DOHH2 (cell line): ENCODE data around the gene TMEM92.

Experiments used
- H3F3A ChIP-seq: fragments of 200-600 bp; sonication (generic), shearing (Covaris generic); 2 replicates; pipeline ENCODE4 v1.6.0; 2016; ENCODE audit warnings: antibody characterized with exemption, mild to moderate bottlenecking; ENCODE audit not compliant: control insufficient read depth, insufficient read depth
- H3K27ac ChIP-seq: fragments of 200-600 bp; sonication (generic); 2 replicates; pipeline ENCODE4 v1.5.1; 2014; ENCODE audit warnings: low read depth, mild to moderate bottlenecking, low read length, moderate library complexity
- H3K27me3 ChIP-seq: fragments of 200-600 bp; sonication (generic); 2 replicates; pipeline ENCODE4 v1.6.1; 2014; ENCODE audit warnings: mild to moderate bottlenecking, low read length, mixed read lengths; ENCODE audit not compliant: control insufficient read depth
- H3K36me3 ChIP-seq: fragments of 200-600 bp; sonication (generic); 2 replicates; pipeline ENCODE4 v1.6.1; 2014; ENCODE audit warnings: mild to moderate bottlenecking, low read length, moderate library complexity, mixed read lengths; ENCODE audit not compliant: control insufficient read depth
- H3K4me1 ChIP-seq: fragments of 200-600 bp; sonication (generic); 2 replicates; pipeline ENCODE4 v1.6.1; 2014; ENCODE audit warnings: mild to moderate bottlenecking, low read length, mixed read lengths; ENCODE audit not compliant: control insufficient read depth
- H3K4me2 ChIP-seq: fragments of 200-600 bp; sonication (generic); 2 replicates; pipeline ENCODE4 v1.6.0; 2014; ENCODE audit warnings: mild to moderate bottlenecking, low read length, moderate library complexity
- H3K4me3 ChIP-seq: fragments of 200-600 bp; sonication (generic); 2 replicates; pipeline ENCODE4 v1.5.1; 2014; ENCODE audit warnings: mild to moderate bottlenecking, low read length, mixed read lengths
- H3K79me2 ChIP-seq: fragments of 200-600 bp; sonication (generic); 2 replicates; pipeline ENCODE4 v1.6.1; 2014; ENCODE audit warnings: mild to moderate bottlenecking, low read length, mixed read lengths; ENCODE audit not compliant: control insufficient read depth
- H3K9me2 ChIP-seq: fragments of 200-600 bp; sonication (generic); replicated peaks from 2 replicates; pipeline ENCODE4 v1.6.1; 2014; ENCODE audit warnings: mild to moderate bottlenecking, low read length, mixed read lengths; ENCODE audit not compliant: control insufficient read depth
- H3K9me3 ChIP-seq: fragments of 200-600 bp; sonication (generic); 2 replicates; pipeline ENCODE4 v1.6.1; 2014; ENCODE audit warnings: antibody characterized with exemption, low read length, mixed read lengths; ENCODE audit not compliant: control insufficient read depth, insufficient read depth
- H4K20me1 ChIP-seq: fragments of 200-600 bp; sonication (generic); 2 replicates; pipeline ENCODE4 v1.6.0; 2014; ENCODE audit warnings: low read depth, mild to moderate bottlenecking, antibody characterized with exemption, low read length, moderate library complexity; ENCODE audit not compliant: control insufficient read depth, insufficient read depth
- CTCF ChIP-seq: fragments of 200-600 bp; sonication (generic); IDR thresholded peaks from one replicate; pipeline ENCODE4 v1.5.1; 2014; ENCODE audit warnings: antibody characterized with exemption, mild to moderate bottlenecking, low read depth, low read length; ENCODE audit not compliant: poor library complexity, severe bottlenecking
- EZH2phosphoT487 ChIP-seq: fragments of 200-600 bp; sonication (generic); IDR thresholded peaks from 2 replicates; pipeline ENCODE4 v1.6.1; 2017; ENCODE audit warnings: borderline replicate concordance, mild to moderate bottlenecking, antibody characterized with exemption, low read length, moderate library complexity, mixed read lengths

Gene TMEM92

DNA sequence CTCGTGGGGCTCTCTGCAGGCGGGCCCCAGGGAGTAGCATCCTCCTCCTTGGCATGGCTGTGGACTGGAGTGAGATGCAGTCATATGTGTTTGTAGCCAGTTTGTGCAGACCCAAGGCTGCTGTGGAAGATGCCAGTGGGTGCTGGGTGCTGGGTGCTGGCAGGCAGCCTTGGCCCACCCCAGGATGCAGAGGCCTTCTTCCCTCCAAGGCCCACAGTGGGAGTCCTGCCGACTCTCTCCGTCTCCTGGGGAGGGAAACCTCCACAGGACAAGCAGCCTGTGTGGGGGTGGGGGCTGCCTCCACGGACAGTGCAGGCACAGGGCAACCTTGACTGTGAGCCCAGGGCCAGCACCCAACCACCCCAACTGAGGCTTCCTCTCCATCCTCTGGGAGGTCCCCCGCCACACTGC is 13.8 kb upstream of the TMEM92 start:
- no peak overlapping the region for H3K4me3 ChIP-seq
- no peaks in the 10 kb centered on the region for H3F3A ChIP-seq
- H3K27ac ChIP-seq = no peak overlapping the region
- no peaks in the 10 kb centered on the region for H3K36me3 ChIP-seq
- no peak overlapping the region for H3K4me2 ChIP-seq
- no peaks in the 10 kb centered on the region for H3K9me3 ChIP-seq
- H3K27me3 ChIP-seq = peaks cover 23% of the 10 kb centered on the region
- TF ChIP-seq CTCF (no peak), EZH2phosphoT487 (no peak)
- no peaks in the 10 kb centered on the region for H3K9me2 ChIP-seq
- H3K4me1 ChIP-seq = no peaks in the 10 kb centered on the region
- no peaks in the 10 kb centered on the region; the same call in 1 of the 2 replicates for H4K20me1 ChIP-seq
- no peaks in the 10 kb centered on the region for H3K79me2 ChIP-seq

GRCh38 chr17:50261051-50261915 is 13.0 kb upstream of the TMEM92 start:
- H3K9me3 ChIP-seq = no peaks in the 10 kb centered on the region
- peaks cover 23% of the 10 kb centered on the region for H3K27me3 ChIP-seq
- H3K4me3 ChIP-seq = no peak overlapping the region
- no peak overlapping the region for H3K27ac ChIP-seq
- H3K79me2 ChIP-seq = no peaks in the 10 kb centered on the region
- no peaks in the 10 kb centered on the region for H3K36me3 ChIP-seq
- H3K9me2 ChIP-seq = no peaks in the 10 kb centered on the region
- no peaks in the 10 kb centered on the region; the same call in 1 of the 2 replicates for H4K20me1 ChIP-seq
- H3F3A ChIP-seq = no peaks in the 10 kb centered on the region
- no peaks in the 10 kb centered on the region for H3K4me1 ChIP-seq
- TF ChIP-seq EZH2phosphoT487 = no peak
- H3K4me2 ChIP-seq = no peak overlapping the region

GRCh38 chr17:50262001-50262794 is 12.1 kb upstream of the TMEM92 start:
- no peak overlapping the region for H3K4me2 ChIP-seq

More at GRCh38 chr17:50262001-50262794, 12.1 kb upstream of the TMEM92 start:
- H3F3A ChIP-seq = no peaks in the 10 kb centered on the region
- no peak overlapping the region for H3K4me3 ChIP-seq
- H3K9me2 ChIP-seq = no peaks in the 10 kb centered on the region
- no peaks in the 10 kb centered on the region for H3K4me1 ChIP-seq
- H4K20me1 ChIP-seq = no peaks in the 10 kb centered on the region; the same call in 1 of the 2 replicates
- TF ChIP-seq EZH2phosphoT487 = no peak
- no peak for TF ChIP-seq CTCF
- no peaks in the 10 kb centered on the region for H3K9me3 ChIP-seq
- no peaks in the 10 kb centered on the region for H3K36me3 ChIP-seq
- H3K79me2 ChIP-seq = no peaks in the 10 kb centered on the region
- peaks cover 23% of the 10 kb centered on the region for H3K27me3 ChIP-seq
- H3K27ac ChIP-seq = no peak overlapping the region
